Measurements from ENCODE around the gene KATNAL1.

- TF ChIP-seq CTCF (IDR thresholded peaks at IDR 0.05; ENCODE audit: low read depth, low read length, poor library complexity, severe bottlenecking), result no peak
- no peak for TF ChIP-seq EZH2phosphoT487 (IDR thresholded peaks at IDR 0.05; ENCODE audit: borderline replicate concordance, low read length)
Observed at GRCh38 chr13:30300596-30300995, 6.8 kb downstream of the KATNAL1 start.

All from DOHH2 (cell line).